ENCODE results near the gene SLC5A1.
"Not testable (repeated sequence)": the region's sequence is repeated elsewhere in the genome, so short reads cannot be mapped to it uniquely, and the experiment has no call there.

The SLC5A1 gene

DNA sequence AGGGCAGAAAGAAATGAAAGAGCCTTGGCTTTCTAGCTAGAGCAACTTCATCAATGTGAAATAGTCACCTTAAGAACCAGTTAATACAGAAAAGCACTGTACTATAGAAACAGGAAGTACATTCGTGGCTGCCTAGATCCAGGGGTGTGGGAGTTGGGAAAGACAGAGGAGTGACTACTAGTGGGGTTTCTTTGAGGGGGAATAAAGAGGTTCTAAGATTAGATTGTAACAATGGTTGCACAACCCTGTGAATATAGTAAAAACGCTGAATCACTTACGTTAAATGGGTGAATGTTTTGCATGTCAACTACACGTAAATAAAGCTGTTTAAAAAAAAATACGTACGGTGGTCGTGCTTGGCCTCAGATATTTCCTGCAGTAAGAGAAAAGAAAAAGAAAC lies 107.6 kb downstream of the SLC5A1 start:
- not testable (repeated sequence) for DNase-seq

DNA sequence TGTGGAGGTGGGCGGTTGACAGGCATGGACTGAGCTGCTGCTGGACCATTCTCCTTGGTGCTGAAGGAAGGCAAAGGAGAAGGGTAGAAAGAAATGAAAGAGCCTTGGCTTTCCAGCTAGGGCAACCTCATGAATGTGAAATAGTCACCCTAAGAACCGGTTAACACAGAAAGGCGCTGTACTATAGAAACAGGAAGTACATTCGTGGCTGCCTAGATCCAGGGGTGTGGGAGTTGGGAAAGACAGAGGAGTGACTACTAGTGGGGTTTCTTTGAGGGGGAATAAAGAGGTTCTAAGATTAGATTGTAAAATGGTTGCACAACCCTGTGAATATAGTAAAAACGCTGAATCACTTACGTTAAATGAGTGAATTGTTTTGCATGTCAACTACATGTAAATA lies 108.6 kb downstream of the SLC5A1 start:
- not testable (repeated sequence) for DNase-seq

DNA sequence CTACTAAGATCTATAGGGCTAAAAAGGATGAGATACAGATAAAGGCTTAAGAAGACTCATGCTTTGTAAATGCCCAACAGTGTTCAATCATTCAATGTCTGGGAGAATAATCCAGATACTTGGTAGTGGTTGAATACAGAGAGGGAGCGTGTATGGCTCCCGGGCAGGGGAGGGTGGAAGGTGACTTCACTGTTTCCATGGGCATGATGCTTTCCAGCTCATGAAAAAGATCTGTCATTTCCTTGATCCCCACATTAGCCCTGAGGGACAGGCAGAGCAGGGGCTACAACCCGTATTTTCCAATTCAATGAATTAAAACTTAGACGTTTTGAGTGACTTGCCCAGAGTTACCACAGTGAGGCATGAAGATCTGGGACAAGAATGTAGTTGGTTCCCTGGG lies 111.7 kb downstream of the SLC5A1 start:
- not testable (repeated sequence) for DNase-seq

DNA sequence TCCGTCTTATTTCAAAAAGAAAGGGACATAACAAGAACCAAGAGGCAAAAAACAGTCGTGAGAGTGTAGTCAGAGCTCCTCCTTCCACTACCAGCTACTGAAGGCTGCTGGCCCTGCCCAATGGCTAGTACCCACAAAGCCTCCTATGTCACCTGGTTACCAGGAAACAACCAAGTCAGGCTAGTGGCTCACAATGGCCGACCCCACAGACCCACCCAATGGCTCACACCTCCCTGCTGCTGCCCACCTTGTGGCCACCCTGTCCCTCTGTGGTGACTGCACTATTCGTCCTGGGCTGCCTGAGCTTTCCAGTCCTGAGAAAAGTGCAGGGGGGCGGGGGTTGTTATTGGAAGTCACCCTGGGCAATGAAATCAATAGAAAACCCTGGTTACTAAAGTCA lies 114.6 kb downstream of the SLC5A1 start:
- not testable (repeated sequence) for DNase-seq

DNA sequence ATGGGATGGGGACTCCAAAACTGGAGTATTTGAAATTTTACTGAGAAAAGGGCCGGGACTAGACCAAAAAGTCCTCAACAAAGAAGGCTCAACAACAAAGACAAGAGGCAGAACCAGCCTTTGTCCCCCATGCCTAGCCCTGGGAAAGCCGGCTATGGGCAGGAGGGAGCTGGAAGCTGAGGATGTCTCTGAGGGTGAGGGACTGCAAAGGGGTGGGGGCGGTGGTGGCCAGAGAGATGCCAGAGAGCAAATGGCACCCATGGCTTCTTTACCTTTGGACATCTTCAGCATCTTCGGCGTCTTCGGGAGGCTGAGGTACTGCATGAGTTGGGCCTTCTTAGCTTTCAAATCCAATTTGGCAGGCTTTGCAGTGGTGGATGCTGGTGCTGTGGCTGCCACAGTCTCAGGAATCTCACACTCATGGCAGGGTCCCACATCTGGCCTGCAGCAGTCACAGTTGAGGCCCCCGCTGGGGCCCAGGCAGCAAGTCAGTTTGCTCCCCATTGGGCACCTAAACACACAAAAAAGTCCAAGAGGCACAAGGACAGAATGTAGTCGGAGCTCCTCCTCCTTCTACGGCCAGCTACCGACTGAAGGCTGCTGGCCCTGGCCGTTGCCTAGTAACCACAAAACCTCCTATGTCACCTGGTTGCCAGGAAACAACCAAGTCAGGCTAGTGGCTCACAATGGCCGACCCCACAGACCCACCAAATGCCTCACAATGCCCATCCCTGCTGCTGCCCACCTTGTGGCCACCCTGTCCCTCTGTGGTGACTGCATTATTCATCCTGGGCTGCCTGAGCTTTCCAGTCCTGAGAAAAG lies 115.9 kb downstream of the SLC5A1 start, which contains the start of gene C22orf42:
TSS of gene C22orf42 (minus strand) at position 592 of the 822 bp plus-strand sequence. CDS start at position 504, 88 bp downstream.
- no peak for DNase-seq

DNA sequence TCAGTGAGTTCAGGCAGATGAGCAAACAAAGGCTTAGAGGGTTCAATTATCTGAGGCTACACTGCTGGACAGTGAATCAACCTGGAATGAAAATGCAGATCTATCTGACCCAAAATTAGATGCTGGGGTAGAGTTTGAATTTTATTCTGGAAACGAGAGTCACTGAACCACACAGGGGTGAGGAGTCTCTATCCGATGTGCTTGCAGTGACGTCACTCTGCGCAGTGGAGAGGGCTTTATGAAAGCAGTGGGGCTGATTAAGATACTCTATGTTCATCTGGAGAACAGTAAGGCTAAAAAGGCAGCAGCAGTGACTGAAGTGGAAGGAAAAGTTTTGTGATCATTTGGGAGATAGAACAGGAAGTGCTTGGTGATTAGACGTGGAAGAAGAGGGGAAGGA lies 117.3 kb downstream of the SLC5A1 start:
- not testable (repeated sequence) for DNase-seq

All from NCI-H524 treated with DMSO at 0.1 percent for 48 hours (cell line).